KBM-7 (cell line): ENCODE results near the gene TP53INP2.

Experiments used
- DNase-seq: peaks from one replicate; pipeline ENCODE4 v3.0.0-alpha.2; 2015
- in situ Hi-C: fragments of 300-500 bp; cut with MboI; formaldehyde crosslinking; loops from 2 replicates; pipeline ENCODE4 v1.14.3; 2020; ENCODE audit warnings: low sequenced_read_pairs, low pct_unique_long_range_greater_than_20kb, mixed read lengths

TP53INP2 gene

GRCh38 chr20:34754611-34755010, 50.5 kb downstream of the TP53INP2 start:
- no peak for DNase-seq
- in situ Hi-C loops: no loop called here

DNA sequence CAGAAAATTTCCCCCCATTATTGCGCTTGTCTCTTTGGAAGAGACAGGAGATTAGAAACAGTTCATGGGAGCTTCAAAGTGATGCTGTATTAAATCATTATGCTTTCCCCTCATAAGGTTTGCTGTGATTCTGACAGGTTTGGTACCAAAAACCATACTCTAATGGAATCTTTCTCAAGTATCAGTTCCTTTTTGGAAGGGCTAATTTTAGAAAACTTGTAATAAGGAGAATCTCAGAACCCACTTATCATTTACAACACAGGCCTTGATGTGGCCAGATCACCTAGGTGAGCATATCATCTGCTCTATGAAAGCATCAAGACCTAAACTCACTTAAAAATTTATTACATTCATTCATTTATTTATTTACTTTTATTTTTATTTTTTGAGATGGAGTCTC, 51.2 kb downstream of the TP53INP2 start:
- in situ Hi-C loops: no loop called here
- no peak for DNase-seq

DNA sequence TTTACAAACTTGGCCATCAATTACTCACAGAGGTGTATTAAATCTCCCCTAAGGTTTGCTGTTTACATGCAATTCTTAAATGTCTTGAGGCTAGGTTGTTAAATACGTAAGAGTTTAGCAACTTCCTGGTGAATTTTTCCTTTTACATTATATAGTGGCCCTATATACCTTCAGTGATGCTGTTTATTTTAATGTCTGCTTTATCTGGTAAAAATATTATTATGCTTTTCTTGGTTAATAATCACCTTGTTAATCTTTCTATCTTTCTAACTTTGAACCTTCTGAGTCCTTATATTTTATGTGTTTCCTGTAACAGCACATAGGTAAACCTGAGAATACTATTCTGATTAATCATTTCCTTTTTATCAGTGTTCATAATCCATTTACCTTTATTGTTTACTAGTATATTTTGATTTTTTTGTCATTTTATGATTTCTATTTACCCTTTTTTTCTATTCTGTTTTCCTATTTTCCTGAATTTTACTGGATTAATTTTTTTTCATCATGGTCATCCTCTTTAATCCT, 57.9 kb downstream of the TP53INP2 start:
- in situ Hi-C loops: no loop called here

More for the DNA sequence above, 57.9 kb downstream of the TP53INP2 start:
- no peak for DNase-seq
